Peyer's patch (tissue), 4 donors: ENCODE results near the gene TMEM63A.
"Not testable (repeated sequence)": the region's sequence is repeated elsewhere in the genome, so short reads cannot be mapped to it uniquely, and the experiment has no call there.

Source experiments
- POLR2A ChIP-seq, 2 donors: fragments of 450-650 bp; IDR thresholded peaks; one replicate each; pipeline ENCODE4 v1.5.1; 2017; ENCODE audit warnings: antibody characterized with exemption in 2 of 2, mild to moderate bottlenecking in 2 of 2, moderate library complexity in 2 of 2
- TF ChIP-seq, protein P1 (sequence below), 6 experiments: fragments of 450-650 bp in 4 of 6; fragments of 200-600 bp in 2 of 6; sonication (generic) in 1 of 6; IDR thresholded peaks; one replicate each; pipeline ENCODE4 v1.5.1; 2017 to 2019; ENCODE audit warnings: antibody characterized with exemption in 6 of 6, mild to moderate bottlenecking in 3 of 6, moderate library complexity in 1 of 6

DNA sequence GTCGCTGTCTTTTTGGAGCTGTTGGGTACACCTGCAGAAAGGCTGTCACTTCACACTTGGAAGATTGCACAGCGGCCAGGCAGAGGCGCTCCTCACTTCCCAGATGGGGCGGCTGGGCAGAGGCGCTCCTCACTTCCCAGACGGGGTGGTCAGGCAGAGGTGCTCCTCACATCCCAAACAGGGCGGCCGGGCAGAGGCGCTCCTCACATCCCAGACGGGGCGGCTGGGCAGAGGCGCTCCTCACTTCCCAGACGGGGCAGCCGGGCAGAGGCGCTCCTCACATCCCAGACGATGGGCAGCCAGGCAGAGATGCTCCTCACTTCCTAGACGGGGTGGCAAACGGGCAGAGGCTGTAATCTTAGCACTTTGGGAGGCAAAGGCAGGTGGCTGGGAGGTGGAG is 86.1 kb downstream of the TMEM63A start:
- TF ChIP-seq, protein P1, sequence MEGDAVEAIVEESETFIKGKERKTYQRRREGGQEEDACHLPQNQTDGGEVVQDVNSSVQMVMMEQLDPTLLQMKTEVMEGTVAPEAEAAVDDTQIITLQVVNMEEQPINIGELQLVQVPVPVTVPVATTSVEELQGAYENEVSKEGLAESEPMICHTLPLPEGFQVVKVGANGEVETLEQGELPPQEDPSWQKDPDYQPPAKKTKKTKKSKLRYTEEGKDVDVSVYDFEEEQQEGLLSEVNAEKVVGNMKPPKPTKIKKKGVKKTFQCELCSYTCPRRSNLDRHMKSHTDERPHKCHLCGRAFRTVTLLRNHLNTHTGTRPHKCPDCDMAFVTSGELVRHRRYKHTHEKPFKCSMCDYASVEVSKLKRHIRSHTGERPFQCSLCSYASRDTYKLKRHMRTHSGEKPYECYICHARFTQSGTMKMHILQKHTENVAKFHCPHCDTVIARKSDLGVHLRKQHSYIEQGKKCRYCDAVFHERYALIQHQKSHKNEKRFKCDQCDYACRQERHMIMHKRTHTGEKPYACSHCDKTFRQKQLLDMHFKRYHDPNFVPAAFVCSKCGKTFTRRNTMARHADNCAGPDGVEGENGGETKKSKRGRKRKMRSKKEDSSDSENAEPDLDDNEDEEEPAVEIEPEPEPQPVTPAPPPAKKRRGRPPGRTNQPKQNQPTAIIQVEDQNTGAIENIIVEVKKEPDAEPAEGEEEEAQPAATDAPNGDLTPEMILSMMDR (IDR thresholded peaks at IDR 0.05), result not testable (repeated sequence)
- not testable (repeated sequence) for TF ChIP-seq POLR2A (IDR thresholded peaks at IDR 0.05)
